DMS 273 treated with DMSO at 0.1 percent for 48 hours (cell line): ENCODE measurements around the gene PHYKPL.
A peak's percentile ranks its signal among the peaks of the same experiment; 100 is the strongest.
"Not testable (repeated sequence)": the region's sequence is repeated elsewhere in the genome, so short reads cannot be mapped to it uniquely, and the experiment has no call there.

Experiments
- DNase-seq: peaks from one replicate; lab custom pipeline; 2025; lab: John Stamatoyannopoulos, UW

PHYKPL gene

DNA sequence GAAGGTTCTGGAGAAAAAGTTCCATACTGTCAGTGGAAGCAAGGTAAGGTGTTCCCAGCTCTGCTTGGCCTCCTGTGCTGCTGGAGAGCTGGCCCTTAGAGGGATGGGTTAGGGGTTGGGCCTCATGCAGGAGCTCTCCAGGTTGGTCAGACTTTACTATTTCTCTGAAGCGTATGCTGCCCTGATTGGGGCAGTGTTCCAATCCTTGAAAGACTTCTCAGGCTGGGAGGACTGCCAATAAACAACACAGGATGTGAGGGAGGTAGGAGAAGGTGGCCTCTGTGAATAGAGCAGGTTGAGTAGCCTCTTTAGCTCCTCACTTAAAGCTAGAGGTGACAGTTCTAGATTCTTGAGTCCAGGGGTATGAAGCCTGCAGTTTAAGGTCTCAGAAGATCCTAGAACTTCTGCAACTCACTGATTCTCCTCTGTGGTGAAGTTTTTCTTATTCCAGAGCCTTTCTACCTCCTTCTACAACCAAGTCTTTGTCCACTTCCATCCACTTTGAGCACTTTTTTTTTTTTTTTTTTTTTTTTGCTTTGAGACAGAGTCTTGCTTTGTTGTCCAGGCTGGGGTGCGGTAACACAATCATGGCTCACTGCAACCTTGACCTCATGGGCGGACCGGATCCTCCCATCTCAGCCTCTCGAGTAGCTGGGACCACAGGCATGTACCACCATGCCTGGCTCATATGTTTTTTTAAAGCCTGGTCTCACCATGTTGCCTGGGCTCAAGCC is 25.3 kb downstream of the PHYKPL start:
- DNase-seq, result no peak

DNA sequence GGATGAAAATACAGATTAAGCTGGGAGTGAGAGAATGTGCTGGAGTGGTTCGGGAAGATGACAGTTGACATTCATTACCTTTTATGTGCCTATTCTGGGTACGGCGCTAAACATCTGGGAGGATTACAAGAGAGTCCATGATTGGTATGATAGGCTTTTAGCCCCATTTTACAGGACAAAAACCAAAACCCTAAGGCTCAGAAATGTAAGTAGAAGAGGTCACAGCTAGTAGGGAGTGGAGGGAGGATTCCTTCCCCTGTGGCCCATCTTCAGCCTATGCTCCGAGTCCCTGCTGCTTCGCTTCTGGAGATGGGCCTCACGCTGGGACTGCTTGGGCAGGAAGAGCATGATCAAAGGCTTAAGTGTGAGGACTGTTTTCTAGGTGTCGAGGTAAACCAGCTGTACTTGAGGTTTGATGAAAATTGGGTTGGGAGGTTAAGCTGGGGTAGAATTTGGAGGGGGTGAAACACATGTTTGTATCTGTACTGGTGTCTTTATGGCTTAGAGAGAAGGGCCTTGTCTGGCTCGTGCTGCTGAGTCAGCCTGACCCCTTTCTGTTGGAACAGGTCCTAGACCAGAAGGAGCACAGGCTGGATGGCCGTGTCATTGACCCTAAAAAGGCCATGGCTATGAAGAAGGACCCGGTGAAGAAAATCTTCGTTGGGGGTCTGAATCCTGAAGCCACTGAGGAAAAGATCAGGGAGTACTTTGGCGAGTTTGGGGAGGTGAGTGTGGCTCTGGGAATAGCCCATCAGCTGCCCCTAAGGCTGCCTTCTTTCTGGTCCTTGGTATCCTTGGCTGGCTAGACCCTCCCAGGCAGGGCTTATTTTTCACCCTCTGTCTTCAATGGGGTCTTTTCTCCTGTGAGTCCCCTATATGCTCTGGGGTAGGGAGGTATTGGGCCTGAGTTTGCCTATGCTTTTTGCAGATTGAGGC is 26.2 kb downstream of the PHYKPL start:
- no peak for DNase-seq

DNA sequence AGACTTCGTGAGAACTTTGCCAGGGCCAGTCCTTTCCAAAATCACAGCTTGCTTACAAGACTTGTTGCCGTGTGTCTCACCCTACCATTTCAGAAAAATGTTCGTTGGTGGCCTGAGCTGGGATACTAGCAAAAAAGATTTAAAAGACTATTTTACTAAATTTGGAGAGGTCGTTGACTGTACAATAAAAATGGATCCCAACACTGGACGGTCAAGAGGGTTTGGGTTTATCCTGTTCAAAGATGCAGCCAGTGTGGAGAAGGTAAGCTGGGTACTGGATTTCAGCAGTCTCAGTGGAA is 26.9 kb downstream of the PHYKPL start:
- DNase-seq, result no peak

DNA sequence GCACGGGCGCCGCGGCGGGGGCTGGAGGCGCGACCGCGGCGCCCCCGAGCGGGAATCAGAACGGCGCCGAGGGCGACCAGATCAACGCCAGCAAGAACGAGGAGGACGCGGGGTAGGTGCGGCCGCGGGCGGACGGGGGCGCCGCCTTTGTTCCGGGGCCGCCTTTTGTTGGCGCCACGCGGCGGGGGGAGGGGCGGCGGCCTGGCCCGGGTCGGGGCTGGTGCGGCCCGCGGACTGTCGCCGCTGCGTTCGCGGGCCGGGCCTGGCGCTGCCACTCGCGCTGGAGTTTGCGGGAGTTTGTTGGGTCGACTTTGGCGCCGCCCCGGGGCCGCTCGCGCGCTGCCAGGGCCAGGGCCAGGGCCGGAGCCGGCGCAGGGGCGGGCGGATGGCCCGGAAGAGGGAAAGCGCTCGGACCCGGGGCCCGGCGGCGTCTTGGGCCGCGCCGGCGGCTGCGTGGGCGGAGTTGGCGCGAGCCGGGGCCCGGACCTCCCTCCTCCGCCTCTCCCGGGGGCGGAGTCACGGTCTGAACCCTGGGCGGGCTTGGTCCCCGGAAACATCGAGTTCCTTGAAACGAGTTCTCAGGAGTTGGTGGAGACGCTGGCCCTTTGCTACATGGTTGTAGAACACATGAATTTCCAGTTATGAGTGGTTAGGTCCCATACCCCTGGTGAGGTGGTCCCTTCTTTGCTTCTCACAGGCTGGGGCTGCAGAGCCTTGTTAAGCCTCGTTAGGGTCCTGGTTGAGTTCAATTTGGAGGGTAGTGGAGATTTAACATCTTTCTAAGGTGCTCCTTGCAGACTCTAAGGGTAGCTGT is 27.5 kb downstream of the PHYKPL start:
- DNase-seq, result no peak

DNA sequence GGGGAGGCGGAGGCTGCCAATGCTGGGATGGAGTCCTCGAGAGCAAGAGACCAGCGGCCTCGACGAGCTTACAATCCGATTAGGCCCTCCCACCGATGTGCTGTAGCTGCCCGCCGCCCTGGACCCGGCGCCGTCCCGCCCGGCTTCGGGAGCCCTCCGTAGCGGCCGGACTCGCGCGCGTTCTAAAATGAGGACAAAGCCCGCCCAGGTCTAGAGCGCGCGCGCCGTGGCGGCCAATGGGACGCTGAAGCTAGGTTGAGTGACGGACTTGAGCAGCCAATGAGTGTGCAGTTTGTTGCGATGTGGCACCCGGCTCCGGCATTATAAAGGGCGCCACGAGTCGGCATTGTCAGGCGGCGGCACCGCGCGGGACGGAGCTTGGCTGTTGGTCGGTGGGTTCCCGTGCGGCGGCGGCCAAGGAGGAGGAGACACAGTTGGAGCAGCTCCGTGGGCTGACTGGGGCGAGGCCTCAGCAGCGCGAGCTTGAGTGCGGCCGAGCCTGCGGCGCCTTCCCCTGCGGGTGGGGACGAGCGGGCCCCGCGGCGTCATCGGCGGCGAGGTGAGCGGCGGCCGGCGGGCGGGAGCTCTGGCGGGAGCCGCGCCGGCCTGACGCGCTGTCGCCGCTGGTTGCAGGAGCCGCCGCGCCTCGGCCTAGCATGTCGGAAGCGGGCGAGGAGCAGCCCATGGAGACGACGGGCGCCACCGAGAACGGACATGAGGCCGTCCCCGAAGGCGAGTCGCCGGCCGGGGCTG is 28.2 kb downstream of the PHYKPL start, which contains the start of gene HNRNPAB:
Gene HNRNPAB (plus strand): TSS at position 352 of the 753 bp plus-strand sequence. CDS start 305 bp downstream, at position 657.
- peak; percentile 89 for DNase-seq

DNA sequence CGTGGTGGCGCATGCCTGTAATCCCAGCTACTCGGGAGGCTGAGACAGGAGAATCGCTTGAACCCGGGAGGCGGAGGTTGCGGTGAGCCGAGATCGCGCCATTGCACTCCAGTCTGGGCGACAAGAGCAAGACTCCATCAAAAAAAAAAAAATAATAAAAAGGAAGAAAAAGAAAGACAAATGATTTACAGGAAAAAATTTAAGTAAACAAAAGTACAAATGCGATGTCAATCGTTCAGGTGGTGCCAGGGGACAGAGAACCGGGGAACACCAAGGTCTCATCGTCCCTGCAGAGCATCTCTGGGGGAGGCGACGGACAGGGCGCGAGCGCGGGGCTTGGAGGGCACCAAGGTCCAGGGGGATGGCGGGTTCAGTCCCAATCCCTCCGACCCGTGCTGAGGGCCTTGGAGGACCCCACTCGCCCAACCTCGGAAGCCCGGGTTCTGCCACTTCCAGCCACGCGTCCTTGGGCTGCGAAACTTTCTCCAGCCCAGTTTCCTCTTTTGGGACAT is 28.9 kb downstream of the PHYKPL start:
- no peak for DNase-seq

DNA sequence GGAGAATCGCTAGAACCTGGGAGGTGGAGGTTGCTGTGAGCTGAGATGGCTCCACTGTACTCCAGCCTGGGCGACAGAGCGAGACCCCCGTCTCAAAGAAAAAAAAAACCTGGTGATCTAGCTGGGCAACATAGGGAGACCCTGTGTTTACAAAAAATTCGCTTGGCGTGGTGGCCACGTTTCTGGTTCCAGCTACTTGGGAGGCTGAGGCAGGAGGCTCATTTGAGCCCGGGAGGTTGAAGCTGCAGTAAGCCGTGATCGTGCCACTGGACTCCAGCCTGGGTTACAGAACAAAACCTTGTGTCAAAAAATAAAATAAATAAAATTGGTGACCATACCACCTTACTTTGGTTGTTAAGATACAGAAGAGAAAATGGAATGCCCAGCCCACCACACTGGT is 30.1 kb downstream of the PHYKPL start:
- no peak for DNase-seq

DNA sequence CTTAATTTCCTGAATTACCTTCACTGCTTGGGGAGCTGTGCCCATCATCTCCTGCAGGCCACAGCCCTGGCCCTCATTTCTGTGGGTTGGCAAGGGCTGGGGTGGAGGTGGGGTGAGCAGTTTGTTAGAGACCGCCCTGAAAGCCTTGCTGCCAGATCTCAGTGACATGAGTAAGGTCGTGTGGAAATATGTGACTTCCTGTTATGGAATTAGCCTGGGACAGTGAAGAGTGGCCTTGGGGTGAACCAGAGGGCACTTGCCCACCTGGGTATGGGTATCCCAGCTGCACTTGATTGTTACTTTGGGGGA is 30.7 kb downstream of the PHYKPL start:
- no peak for DNase-seq

DNA sequence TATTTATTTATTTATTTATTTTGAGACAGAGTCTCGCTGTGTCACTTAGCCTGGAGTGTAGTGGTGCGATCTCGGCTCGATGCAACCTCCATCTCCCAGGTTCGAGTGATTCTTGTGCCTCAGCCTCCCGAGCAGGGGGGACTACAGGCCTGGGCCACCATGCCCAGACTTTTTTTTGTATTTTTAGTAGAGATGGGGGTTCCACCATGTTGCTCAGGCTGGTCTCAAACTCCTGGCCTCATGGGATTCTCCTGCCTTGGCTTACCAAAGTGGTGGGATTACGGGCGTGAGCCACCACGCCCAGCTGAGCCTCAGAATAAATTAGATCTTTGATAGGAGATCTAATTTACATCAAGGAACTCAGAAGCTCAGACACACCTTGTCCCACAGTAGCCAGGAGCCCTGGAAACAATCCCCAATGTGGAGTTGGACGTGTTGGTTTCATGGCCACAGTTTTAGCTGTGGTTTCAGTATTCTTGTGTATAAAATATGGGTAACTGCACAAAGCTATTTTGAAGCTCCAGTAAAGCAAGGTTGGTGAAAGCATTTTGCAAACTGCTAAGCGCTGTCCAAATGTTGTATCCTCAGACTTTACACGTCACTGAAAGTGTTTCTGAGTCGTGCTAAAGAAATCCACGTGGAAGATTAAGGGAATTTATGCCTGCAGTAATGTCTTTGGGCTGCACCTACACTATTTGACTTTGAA is 31.2 kb downstream of the PHYKPL start:
- no peak for DNase-seq

DNA sequence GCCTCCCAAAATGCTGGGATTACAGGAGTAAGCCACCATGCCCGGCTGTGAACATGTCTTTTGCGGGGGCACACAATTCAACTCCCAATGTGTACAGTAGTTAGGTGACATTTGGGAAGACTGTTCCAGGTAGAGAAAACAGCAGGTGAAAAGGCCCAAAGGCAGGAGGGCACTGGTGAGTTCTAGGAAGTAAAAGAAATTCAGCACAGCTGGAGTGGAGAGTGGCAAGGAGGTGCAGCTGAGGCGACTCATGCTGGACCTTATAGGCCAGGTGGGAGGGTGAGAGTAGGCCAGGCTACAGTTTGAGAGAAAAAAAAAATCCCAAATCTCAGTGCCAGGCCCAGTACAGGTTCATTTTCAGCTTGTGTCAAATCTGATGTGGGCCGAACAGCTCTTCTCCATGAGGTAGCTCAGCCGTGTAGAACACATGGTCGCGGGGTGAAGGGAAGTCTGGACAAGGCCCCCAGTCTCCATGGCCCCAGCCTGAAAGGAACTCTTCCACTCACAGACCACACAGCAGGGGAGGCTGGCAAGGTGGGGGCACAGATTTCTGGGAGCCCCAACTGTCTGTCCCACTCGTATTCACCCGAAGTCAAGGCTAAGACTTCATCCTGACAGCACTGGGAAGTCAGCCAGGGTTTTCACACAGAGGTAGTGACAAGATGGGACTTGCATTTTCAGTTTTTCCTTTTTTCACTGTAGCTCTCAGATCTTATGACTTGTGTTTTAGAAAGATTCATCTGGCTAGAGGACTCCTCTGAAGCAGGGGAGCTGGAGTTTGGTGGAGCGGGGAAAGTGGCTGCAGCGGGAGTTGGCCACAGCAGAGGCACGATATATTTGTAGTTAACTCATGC is 32.8 kb downstream of the PHYKPL start:
- DNase-seq, result no peak

DNA sequence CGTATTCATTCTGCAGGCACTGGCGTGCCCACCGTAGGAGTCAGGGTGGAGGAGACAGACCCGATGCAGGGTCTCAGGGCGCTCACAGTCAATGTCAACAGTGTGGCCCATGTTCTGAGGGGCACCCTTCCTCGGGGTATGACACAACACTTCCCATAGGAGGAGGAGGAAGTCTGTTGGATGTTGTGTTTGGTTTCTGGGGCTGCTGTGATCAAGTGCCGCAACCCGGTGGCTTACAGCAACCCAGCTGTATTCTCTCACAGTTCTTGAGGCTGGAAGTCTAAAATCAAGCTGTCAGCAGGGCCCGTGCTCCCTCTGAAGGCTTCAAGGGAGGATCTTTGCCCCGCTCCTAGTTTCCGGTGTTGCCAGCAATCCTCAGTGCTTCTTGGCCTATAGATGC is 33.9 kb downstream of the PHYKPL start:
- DNase-seq, result no peak

DNA sequence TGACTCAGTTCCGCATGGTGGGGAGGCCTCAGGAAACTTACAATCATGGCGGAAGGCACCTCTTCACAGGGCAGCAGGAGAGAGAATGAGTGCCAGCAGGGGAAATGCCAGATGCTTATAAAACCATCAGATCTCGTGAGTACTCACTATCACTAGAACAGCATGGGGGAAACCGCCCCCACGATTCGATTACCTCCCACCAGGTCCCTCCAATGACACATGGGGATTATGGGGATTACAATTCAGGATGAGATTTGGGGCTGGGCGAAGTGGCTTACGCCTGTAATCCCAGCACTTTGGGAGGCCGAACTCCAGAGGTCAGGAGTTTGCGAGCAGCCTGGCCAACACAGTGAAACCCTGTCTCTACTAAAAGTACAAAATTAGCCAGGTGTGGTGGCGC is 34.5 kb downstream of the PHYKPL start:
- DNase-seq, result not testable (repeated sequence)

DNA sequence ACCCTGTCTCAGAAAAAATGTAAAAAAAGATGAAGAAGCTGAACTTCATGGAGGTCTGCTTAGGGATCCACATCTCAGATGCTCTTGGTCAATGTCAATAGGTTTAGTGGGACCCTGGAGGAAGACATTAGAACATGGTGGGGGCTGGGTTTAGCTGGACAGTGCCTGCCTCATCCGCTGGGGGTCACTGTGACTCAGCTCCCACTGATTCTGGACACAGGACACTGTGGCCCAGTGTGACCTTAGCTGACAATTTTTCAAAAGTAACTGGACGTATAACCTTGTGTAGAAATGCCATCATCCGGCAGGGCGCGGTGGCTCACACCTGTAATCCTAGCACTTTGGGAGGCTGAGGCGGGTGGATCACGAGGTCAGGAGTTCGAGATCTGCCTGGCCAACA is 35.6 kb downstream of the PHYKPL start:
- no peak for DNase-seq

DNA sequence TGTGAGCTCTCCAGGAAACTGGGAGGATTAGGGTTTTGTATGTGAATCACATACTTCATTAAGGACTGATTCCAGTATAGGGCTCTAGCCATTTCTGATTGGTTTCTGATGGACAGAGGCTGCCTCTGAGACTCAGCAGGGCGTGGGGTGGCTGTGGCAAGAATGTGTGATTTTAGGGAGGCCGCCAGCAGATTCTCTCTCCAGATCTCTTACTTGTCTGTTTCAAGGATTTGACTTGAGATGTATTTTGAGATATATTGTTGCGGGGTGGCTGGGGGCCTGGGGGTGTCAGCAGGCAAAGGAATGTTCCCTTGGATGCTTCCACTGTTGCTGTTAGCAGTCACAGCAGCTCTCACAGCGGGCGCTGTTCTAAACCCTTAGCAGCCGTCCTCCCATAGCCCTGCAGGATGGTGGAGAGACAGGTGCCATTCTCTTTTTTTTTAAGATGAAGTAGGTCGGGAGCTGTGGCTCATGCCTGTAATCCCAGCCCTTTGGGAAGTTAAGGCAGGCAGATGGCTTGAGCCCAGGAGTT is 36.3 kb downstream of the PHYKPL start:
- DNase-seq, result no peak

DNA sequence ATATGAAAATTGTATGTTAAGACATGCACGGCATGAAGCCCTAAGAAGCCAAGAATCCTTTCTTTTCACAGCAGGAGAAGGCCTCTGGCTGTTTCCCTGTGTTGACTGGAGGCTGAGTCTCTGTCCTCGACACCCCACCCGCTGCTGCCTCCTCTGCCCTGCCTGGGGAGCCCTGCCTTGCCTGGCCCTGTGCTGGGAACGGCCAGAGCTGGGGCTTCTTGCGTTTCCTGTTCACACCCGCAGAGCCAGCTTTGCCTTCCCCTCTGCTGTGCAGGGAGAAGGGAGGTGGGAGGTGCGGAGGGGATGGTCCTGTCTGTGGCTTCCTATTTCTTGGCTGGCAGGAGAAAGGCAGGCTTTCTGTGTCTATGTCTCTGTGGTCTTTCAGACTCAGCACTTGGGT is 38.6 kb downstream of the PHYKPL start:
- DNase-seq, result no peak

DNA sequence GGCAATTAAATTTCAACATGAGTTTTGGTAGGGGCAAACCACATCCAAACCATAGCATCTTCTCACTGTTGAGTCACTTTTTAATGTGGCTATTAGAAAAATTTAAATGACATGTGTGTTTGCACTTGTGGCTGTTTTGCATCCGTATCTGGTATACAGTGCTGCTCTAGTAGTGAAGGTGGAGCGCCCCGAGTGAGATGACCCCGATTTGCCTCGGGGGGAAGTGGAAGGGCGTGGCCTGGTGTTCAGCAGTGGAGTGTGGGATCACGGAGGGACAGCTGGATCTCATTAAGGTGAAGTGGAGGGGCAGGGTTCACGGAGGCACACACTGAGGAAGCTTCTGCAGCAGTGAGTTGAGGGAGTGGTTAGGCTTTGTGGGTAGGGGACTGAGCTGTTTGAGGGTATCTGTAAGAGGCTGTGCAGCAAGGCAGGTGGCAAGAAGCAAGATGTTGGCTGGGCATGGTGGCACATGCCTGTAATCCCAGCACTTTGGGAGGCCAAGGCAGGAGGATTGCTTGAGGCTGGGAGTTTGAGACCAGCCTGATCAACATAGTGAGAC is 39.3 kb downstream of the PHYKPL start:
- no peak for DNase-seq

DNA sequence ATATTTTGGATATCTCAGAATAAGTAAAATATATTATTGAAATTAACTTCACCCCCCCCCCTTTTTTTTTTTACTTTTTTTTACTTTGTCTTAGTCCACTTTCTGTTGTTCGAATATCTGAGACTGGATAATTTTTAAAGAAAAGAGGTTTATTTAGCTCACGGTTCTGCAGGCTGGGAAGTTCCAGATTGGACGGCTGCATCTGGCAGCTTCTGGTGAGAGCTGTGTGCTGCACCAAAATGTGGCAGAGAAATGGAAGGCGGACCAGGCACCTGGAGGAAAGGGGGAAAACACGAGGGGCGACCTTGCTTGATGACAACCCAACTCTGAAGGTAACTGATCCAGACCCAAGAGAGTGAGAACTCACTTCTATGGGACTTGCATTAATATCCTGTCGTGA is 39.8 kb downstream of the PHYKPL start:
- DNase-seq, result no peak

DNA sequence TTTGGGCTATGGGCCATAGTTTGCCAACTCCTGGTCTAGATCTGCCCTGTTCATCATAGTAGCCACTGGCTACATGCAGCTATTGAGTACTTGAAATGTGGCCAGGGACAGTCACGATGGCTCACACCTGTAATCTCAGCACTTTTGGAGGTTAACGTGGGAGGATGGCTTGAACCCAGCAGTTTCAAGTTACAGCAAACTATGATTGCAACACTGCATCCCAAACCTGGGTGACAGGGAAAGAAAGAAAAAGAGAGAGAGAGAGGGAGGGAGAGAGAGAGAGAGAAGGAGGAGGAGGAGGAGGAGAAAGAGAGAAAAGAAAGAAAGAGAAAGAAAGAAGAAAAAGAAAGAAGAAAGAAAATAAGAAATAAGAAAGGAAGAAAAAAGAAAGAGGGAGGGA is 40.4 kb downstream of the PHYKPL start:
- DNase-seq, result no peak

DNA sequence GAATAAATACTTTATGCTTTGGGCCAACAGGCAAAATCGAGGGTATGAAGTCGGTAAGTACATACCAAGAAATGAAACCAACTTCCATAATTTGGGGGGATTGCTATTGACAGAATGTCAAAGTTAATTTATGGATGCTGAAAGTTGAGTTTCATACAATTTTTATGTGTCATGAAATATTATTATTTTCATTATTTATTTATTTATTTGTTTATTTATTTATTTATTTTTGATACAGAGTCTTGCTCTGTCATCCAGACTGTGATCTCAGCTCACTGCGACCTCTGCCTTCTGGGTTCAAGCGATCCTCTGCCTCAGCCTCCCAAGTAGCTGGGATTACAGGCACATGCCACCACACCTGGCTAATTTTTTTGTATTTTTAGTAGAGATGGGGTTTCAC is 40.9 kb downstream of the PHYKPL start:
- no peak for DNase-seq

DNA sequence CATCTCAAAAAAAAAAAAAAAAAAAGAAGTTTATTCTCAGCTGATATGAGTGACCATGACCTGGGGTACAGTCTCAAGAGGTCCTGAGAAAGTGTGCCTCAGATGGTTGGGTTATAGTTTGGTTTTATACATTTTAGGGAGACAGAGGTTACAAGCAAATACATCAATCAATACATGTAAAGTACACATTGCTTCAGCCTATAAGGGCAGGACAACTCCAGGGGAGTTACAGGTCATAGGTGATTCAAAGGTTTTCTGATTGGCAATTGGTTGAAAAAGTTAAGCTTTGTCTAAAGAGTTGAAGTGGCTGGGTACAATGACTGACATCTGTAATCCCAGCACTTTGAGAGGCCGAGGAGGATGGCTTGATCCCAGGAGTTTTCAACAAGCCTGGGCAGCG is 43.2 kb downstream of the PHYKPL start:
- DNase-seq, result no peak
